ENCODE measurements around the gene NFXL1.

DNA sequence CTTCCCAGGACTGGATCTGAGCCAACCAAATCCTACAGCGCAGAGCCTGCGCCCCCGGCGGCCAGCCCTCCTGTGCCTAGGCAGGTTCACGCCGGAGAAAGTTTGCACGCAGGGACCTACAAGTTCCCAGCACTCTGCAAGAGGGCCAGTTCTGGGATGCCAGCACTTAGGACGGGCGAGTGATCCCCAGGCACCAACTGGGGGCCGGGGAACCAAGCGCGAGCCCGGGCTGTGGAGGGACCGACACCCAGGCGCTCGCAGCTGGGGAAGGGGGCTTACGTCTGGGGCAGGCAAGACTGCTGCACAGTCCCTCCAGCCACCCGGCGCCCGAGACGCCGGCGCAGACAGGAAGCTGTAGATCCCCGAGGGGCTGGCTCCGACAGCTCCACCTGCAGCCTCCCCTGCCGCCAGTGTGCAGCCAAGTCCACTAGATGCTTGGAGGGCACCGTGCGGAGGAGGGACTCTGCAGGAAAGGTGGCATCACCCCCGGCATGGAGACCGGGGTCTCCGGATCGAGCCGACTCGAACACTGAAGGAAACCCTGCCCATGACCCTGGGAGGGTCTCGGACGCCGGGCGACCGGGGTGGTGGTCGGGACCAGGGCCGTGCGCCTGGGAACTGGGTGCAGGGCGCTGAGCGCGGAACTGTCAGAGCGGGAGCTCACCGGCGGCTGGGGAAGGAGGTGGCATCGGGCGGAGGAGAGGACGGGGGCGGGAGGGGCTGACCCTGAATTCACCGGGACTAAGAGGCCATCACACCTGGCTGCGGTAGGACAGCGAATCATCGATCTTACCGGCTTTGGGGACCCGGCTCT, 77.1 kb downstream of the NFXL1 start:
- TF ChIP-seq REST (IDR thresholded peaks at IDR 0.05; ENCODE audit: insufficient read depth in 1 of 2, low read depth in 2 of 2, low read length in 2 of 2) (no peak), FOXP2 (optimal IDR thresholded peaks at IDR 0.05; ENCODE audit: borderline replicate concordance, extremely low read depth, extremely low read length, insufficient read depth) (no peak), SIN3A (IDR thresholded peaks at IDR 0.05; ENCODE audit: borderline replicate concordance, insufficient read depth, low read length) (no peak)

Data from PFSK-1 (cell line).